NCI-H146 (cell line): ENCODE data around the gene CDK16.

Source experiments
- DNase-seq: peaks from one replicate; lab custom pipeline; 2025; lab: John Stamatoyannopoulos, UW

CDK16 gene

GRCh38 chrX:47228550-47229270 lies 10.2 kb downstream of the CDK16 start:
- no peak for DNase-seq

DNA sequence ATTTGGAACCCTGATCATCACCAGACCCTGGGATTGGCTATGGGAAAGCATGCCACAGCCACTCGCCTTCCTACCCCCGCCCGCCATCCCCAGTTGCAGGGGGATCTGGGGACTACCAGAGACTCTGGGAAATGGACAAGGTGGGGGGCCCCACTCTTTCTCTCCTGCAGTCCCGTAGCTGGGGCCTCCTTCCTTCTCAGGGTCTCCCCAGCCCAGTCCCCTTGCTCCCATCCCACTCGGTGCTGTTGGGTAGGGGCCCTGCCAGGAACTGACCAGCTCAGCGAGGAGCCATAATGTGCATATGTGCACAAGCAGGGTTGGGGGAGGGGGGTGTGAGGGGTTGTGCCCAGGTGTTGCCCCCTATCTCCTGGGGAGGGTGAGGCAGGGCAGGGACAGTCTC lies 10.9 kb downstream of the CDK16 start:
- DNase-seq = no peak

DNA sequence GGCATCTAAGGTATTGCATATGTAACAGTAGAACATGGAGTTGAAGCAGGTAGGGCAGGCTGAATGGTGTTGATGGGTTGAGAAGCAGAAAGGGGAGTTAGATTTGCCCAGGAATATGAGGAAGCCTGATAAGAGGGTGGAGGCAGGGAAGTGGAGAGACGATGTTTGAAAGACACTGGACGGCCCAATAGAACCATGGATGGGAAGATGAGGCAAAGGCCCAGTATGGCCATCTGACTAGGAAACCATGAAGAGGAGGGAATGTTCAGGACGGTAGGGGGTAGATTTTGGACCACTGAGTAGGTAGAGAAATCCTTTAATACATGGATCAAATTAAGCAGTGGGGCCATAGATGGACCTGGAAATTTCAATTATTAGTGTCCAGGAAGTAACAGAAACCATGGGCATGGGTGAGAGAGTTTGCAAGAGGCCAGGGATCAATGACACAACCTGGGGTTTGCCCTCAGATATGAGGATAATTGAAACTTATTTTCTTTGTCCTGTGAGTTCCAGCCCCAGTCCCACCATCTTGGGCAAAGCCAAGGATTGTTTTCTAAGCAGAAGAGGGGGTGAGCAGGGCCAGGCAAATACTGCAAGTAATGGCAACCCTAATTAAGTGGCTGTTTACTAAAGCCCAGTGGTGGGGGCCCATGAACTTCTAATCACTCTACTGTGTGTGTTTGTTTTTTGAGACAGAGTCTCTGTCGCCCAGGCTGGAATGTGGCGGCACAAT lies 11.8 kb downstream of the CDK16 start:
- DNase-seq = no peak

DNA sequence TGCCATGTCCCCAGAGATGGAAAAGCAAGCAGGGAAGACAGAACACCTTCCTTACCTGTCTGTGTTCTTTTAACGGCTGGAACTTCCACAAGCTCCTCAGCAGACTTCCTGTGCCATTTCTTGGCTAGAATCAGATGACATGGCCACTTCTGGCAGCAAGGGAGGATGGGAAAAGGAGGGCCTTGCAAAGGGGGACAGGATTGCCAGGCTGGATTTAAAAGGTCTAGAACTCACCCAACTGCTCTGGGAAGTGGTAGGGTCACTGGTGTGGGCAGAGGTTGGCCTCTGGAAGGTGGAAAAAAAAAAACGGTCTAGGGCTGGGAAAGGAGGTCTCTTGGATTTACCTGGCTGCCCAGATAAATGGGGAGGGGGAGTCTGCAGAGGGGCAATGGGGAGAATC lies 12.7 kb downstream of the CDK16 start:
- DNase-seq = no peak

DNA sequence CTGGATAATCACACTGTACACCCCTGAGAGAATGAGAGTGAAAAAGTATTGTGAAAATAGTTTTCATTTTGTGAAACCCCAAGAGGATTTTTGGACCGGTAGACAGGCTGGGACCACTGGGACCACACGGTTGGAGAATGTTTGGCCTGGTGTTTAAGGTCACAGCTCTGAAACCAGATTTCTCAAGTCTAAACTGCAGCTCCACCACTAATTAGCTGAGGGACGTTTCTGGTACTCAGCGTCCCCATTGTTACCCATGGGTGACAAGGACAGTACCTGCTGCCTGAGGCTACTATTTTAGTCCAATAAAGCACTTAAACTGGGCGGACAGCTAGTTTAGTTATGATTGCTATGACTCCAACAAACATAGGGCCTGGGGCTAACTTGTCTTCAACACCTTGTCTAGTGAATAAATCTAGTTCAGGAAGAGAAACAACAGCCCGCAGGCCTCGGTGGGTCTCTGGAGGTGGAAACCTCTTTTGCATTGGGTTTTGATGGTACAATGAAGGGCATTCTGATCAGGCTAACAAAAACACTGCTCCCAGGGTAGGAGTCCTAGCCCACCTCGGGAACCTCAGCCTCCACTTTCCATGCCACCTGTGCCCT lies 13.8 kb downstream of the CDK16 start:
- DNase-seq = peak; percentile 32

GRCh38 chrX:47232803-47233332 lies 14.4 kb downstream of the CDK16 start, which contains the start of gene USP11:
Gene USP11, plus strand, starts transcription at chrX:47233009. Its CDS starts 35 bp downstream, at chrX:47233044.
- peak; percentile 75 for DNase-seq

DNA sequence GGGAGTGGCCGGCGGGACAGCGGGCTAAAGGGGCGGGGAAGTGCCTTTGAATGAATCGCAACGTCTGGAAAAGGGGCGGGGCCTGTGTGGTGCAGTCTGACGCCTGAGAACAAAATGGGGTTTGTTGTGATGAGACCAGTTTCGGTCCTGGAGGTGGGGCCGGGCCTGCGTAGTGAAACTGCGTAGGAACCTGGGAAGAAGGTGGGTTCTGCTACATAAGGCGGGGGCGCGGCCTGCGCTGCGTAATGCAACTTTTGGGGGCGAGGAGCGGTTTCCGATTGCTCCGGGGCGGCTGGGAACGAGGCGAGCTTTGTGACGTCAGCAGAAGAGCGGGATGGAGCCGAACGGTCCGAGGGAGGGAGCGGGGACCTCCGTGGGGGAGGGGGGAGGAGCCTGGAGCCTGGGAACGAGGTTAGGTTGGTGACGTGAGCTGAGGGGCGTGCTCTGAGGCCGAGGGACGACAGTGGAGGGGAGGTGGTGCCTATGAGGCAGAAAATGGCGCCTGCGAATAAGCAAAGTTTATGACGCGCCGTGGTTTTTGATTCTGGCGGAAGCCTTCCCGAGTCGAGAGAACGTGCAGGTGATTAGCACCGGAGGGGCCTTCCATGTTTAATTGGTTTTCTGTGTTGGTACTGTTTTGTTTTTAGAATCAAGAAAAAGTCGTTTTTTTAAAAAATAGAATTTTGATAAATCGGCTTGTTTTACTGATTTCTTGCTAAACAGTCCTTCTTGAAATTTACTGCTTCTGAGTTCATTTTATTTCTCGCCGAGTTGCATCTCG lies 15.0 kb downstream of the CDK16 start:
- peak; percentile 99 for DNase-seq

DNA sequence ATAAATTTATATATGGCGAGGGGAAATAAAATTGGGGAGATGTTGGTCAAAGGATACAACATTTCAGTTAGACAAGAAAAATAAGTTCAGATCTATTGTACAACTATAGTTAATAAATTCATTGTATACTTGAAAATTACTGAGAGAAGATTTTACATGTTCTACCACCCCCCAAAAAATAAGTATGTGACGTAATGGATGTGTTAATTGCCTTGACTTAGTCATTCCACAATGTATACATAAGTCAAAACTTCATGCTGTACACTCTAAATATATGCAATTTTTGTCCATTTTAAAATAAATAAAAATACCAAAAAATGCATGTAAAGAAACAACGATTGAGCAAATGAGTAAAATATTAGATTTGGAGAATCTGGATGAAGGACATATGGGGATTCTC lies 16.1 kb downstream of the CDK16 start:
- DNase-seq = no peak

DNA sequence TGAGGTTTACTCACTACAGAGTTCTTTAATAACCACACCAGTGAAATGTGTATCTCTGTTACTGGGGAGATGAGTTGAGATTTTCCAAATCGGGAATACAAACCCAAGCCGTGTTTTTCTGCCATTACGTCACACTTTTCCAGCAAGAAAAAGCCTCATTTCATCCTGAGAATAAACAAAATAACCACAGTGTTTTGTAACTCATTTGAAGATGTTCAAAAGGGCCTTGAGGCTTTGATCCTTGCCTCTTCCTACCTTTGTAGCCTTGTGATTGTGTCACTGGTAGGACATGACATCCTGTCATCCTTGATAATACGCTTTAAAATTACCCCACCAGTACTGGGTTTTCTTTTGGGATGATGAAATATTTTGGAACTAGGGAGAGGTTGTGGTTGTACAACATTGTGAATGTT lies 17.2 kb downstream of the CDK16 start:
- no peak for DNase-seq

GRCh38 chrX:47239199-47239598 lies 20.7 kb downstream of the CDK16 start:
- DNase-seq = no peak

DNA sequence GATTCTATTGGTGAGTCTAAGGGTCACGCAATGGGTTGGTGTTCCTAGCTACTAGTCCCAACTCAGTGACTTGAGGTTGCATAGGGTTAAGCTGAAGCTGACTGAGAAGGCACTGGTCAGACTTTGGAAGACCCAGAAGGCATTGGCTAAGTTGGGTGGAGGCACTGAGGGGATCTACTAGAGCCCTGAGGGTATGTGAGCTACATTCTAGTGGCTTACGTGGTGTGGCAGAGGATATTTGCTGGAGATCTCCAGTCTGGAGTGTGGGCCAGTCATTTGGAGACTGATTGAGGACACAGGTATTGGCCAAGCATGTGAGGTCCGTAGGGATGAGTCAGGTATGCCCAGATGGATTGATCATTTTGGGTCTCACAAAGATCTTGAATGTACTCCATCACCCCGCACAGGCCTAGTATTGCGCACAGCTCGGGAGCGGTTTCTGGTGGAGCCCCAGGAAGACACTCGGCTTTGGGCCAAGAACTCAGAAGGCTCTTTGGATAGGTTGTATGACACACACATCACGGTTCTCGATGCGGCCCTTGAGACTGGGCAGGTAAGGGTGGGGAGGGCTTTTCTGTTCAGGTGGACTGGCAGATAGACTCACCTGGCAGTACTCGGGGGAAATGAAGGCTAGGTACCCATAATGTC lies 21.5 kb downstream of the CDK16 start:
- DNase-seq = no peak

DNA sequence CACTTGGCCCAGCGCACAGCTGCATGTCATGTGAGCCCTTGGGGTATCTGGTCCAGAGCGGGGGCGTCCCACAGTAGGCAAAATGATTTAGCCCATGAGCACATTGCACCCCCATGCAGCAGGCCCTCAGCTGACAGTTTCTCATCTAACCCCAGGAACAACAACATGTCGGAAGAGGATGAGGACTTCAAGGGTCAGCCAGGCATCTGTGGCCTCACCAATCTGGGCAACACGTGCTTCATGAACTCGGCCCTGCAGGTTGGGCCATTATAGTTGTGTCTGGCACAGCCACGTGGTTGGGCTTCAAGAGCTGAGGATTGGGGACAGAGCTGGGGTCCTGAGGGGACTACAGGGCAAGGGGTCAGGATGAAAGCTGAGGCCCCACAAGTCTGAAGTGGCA lies 22.1 kb downstream of the CDK16 start:
- no peak for DNase-seq

DNA sequence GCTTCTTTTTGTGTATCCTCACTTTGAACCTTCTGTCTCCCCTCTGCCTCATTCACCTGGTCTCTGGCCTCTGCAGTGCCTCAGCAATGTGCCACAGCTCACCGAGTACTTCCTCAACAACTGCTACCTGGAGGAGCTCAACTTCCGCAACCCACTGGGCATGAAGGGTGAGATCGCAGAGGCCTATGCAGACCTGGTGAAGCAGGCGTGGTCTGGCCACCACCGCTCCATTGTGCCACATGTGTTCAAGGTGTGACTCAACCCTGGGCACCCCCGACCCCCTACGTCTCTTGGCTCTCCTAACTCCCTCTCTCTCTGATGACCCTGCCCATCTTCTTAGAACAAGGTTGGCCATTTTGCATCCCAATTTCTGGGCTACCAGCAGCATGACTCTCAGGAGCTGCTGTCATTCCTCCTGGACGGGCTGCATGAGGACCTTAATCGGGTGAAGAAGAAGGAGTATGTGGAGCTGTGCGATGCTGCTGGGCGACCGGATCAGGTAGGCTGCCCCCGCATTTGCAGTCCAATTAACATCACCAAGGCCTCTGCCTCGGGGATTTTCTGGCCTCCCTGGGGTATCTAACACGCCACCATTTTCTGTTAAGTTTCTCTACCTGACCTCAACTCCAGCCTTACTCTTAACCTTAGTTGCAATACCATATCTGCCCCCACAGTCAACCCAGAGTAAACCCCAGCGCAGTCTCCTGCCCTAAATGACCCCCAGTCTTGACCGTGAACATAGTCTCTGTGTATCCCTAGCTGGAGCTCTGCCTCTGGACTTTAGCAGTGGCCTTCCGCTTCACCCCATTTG lies 22.9 kb downstream of the CDK16 start:
- no peak for DNase-seq

- DNase-seq = no peak
These were observed 23.8 kb downstream of the CDK16 start for GRCh38 chrX:47242321-47242720.

DNA sequence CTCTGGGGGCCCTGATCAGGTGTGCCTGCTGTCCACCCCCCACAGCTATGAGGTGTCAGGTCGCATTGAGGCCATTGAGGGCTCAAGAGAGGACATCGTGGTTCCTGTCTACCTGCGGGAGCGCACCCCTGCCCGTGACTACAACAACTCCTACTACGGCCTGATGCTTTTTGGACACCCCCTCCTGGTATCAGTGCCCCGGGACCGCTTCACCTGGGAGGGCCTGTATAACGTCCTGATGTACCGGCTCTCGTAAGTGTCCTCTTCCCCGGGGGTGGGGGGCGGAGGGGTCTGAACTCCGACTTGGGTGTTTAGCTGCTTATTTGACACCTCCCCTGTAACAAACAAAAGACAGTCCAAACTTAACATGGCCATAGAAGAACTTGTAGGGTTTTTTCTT lies 24.9 kb downstream of the CDK16 start:
- DNase-seq = no peak

DNA sequence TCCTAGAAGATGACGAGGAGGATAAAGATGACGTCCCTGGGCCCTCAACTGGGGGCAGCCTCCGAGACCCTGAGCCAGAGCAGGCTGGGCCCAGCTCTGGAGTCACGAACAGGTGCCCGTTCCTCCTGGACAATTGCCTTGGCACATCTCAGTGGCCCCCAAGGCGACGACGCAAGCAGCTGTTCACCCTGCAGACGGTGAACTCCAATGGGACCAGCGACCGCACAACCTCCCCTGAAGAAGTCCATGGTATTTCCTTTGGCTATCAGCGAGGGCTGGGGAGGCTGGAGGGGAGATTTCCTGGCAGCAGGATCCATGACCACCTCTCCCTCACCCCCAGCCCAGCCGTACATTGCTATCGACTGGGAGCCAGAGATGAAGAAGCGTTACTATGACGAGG lies 26.2 kb downstream of the CDK16 start:
- DNase-seq = no peak

DNA sequence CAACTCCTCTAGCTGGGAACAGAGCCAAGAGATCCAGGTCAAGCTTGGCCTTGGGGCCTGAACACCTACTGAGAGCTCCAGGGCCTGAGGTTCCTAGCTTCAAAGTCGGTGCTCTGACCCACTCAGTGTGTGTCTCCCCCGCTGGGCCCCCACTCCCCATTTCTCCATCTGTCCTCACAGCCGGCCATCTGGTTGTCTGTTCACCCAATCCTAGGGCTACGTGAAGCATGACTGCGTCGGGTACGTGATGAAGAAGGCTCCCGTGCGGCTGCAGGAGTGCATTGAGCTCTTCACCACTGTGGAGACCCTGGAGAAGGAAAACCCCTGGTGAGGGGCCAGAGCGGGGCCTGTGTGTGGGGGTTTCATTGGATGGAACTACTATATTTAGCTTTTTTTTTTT lies 26.7 kb downstream of the CDK16 start:
- DNase-seq = no peak

DNA sequence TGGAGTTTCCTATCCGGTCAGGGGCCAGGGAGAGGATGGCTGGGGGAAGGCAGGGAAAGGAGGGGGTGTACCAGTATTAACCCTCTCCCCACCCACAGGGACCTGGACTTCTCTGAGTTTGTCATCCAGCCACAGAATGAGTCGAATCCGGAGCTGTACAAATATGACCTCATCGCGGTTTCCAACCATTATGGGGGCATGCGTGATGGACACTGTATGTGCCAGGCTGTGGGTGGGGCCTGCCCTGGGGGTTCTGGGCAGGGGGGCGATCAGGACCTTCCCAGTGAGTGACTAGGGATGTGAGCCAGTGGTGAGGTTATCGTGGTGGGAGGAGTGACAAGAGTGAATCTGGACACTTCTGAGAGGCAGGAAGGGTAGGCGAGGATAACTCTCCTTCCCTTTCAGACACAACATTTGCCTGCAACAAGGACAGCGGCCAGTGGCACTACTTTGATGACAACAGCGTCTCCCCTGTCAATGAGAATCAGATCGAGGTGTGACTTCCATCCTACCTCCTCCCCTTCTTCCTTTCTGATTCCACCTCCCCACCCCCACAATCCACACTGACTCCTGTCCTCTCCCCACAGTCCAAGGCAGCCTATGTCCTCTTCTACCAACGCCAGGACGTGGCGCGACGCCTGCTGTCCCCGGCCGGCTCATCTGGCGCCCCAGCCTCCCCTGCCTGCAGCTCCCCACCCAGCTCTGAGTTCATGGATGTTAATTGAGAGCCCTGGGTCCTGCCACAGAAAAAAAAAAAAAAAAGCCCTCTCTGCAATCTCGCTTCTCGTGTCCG lies 28.9 kb downstream of the CDK16 start:
- DNase-seq = no peak

DNA sequence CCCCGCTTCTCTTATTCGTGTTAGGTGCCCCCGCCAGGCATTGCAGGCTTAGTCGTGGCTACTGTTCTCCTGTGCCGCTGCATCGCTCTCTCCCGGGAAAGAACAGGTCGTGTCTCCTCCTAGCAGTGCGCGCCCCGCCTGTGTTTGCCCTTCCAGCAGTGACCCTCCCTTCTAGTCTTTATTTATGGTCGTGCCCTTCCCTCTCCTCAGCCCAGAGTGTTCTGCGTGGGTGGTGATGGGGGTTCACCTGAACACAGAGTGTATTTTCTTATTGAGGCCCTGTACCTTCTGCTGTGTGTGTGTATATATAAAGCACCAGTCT lies 29.5 kb downstream of the CDK16 start:
- no peak for DNase-seq

- DNase-seq = no peak
These were observed 30.1 kb downstream of the CDK16 start for GRCh38 chrX:47248576-47248975.
